ENCODE results near the gene TKT. TPM values are rescaled to one million over a fixed set of nuclear protein-coding genes. Genes with fewer than 3 reads are reported as not detected.
"Not testable (repeated sequence)": the region's sequence is repeated elsewhere in the genome, so short reads cannot be mapped to it uniquely, and the experiment has no call there.

Gene TKT
- total and polyA plus RNA-seq, 2 experiments from 2014 or later: 584 to 1,411 TPM

- peak; percentile 52 for ATAC-seq
- H3K36me3 Mint-ChIP-seq (ENCODE audit: low read depth): peaks cover 52% of the 10 kb centered on the region
- TF ChIP-seq NANOG (IDR thresholded peaks at IDR 0.05; ENCODE audit: borderline replicate concordance) (no peak), CTCF (conservative IDR thresholded peaks at IDR 0.05; ENCODE audit: low read depth in 2 of 2) (no peak), POLR2AphosphoS5 (IDR thresholded peaks at IDR 0.05; ENCODE audit: low read depth) (peak; percentile 33; the same call in 1 of the 2 replicates), CREB1 (CRISPR knock-in tag; IDR thresholded peaks at IDR 0.05; ENCODE audit: low read depth) (peak; percentile 72)
- H3K4me1 Mint-ChIP-seq: peaks cover 64% of the 10 kb centered on the region
- peak; percentile 76 for DNase-seq (ENCODE audit: low spot score)
- H3K27ac Mint-ChIP-seq: peak overlapping the region; percentile 96
- peaks cover 31% of the 10 kb centered on the region for H3F3A ChIP-seq (replicated peaks; ENCODE audit: low read depth)
- peaks cover 66% of the 10 kb centered on the region for H3K79me2 ChIP-seq (replicated peaks; ENCODE audit: insufficient read depth)
- H3K4me2 ChIP-seq: peak overlapping the region; percentile 100
- H3K9me3 Mint-ChIP-seq: no peaks in the 10 kb centered on the region
- peaks cover 62% of the 10 kb centered on the region for H3K4me1 ChIP-seq (ENCODE audit: insufficient read depth)
- peak overlapping the region; percentile 86 for H3K27ac ChIP-seq (ENCODE audit: low read depth)
- peak overlapping the region; percentile 96 for H3K4me3 Mint-ChIP-seq
- no peaks in the 10 kb centered on the region for H3K27me3 ChIP-seq (ENCODE audit: insufficient read depth)
- H3K27me3 Mint-ChIP-seq (ENCODE audit: insufficient read depth, low read depth, poor library complexity): peaks cover 47% of the 10 kb centered on the region
- H2AFZ ChIP-seq: no peak overlapping the region
- peaks cover 20% of the 10 kb centered on the region for H3K36me3 ChIP-seq (ENCODE audit: insufficient read depth)
- H4K20me1 ChIP-seq (replicated peaks; ENCODE audit: insufficient read depth): peaks cover 39% of the 10 kb centered on the region
- H3K4me3 ChIP-seq: peak overlapping the region; percentile 100
- H3K9me2 ChIP-seq (ENCODE audit: insufficient read depth): peaks cover 11% of the 10 kb centered on the region; the same call in 1 of the 2 replicates
These were observed 1.1 kb downstream of the TKT start for GRCh38 chr3:53254509-53255422.

GRCh38 chr3:53253707-53254508 is 1.9 kb downstream of the TKT start:
- Histone ChIP-seq H3K36me3 (ENCODE audit: insufficient read depth) (peaks cover 20% of the 10 kb centered on the region), H2AFZ (no peak overlapping the region), H3F3A (replicated peaks; ENCODE audit: low read depth) (peaks cover 31% of the 10 kb centered on the region), H3K27ac (ENCODE audit: low read depth) (peak overlapping the region; percentile 86), H3K4me3 (peak overlapping the region; percentile 100), H3K4me1 (ENCODE audit: insufficient read depth) (peaks cover 61% of the 10 kb centered on the region), H3K27me3 (ENCODE audit: insufficient read depth) (no peaks in the 10 kb centered on the region), H3K4me2 (peak overlapping the region; percentile 100), H4K20me1 (replicated peaks; ENCODE audit: insufficient read depth) (peaks cover 48% of the 10 kb centered on the region), H3K79me2 (replicated peaks; ENCODE audit: insufficient read depth) (peaks cover 75% of the 10 kb centered on the region), H3K9me2 (ENCODE audit: insufficient read depth) (peaks cover 8% of the 10 kb centered on the region; the same call in 1 of the 2 replicates)
- Mint-ChIP-seq H3K4me1 (peaks cover 62% of the 10 kb centered on the region), H3K27ac (peak overlapping the region; percentile 96), H3K4me3 (peak overlapping the region; percentile 96), H3K36me3 (ENCODE audit: low read depth) (peaks cover 56% of the 10 kb centered on the region), H3K27me3 (ENCODE audit: insufficient read depth, low read depth, poor library complexity) (peaks cover 43% of the 10 kb centered on the region), H3K9me3 (no peaks in the 10 kb centered on the region)
- ATAC-seq (no peak), DNase-seq (ENCODE audit: low spot score) (no peak)
- TF ChIP-seq ETS1 (IDR thresholded peaks at IDR 0.05): no peak
- no peak for TF ChIP-seq CREB1 (CRISPR knock-in tag; IDR thresholded peaks at IDR 0.05; ENCODE audit: low read depth)
- TF ChIP-seq POLR2AphosphoS5 (IDR thresholded peaks at IDR 0.05; ENCODE audit: low read depth): peak; percentile 22

- Histone ChIP-seq H3K4me3 (peak overlapping the region; percentile 100), H3K27ac (ENCODE audit: low read depth) (peak overlapping the region; percentile 86), H3K36me3 (ENCODE audit: insufficient read depth) (peaks cover 20% of the 10 kb centered on the region), H3F3A (replicated peaks; ENCODE audit: low read depth) (peaks cover 27% of the 10 kb centered on the region), H3K4me1 (ENCODE audit: insufficient read depth) (peaks cover 61% of the 10 kb centered on the region), H4K20me1 (replicated peaks; ENCODE audit: insufficient read depth) (peaks cover 57% of the 10 kb centered on the region), H3K4me2 (peak overlapping the region; percentile 100), H3K79me2 (replicated peaks; ENCODE audit: insufficient read depth) (peaks cover 84% of the 10 kb centered on the region)
- not testable (repeated sequence) for H3K9me2 ChIP-seq (ENCODE audit: insufficient read depth); H3K9me3 Mint-ChIP-seq; DNase-seq (ENCODE audit: low spot score); H3K27me3 ChIP-seq (ENCODE audit: insufficient read depth); H2AFZ ChIP-seq; ATAC-seq
- H3K4me3 Mint-ChIP-seq: peak overlapping the region; percentile 96
- peaks cover 61% of the 10 kb centered on the region for H3K4me1 Mint-ChIP-seq
- H3K27ac Mint-ChIP-seq: peak overlapping the region; percentile 96
- peaks cover 37% of the 10 kb centered on the region for H3K27me3 Mint-ChIP-seq (ENCODE audit: insufficient read depth, low read depth, poor library complexity)
- peaks cover 64% of the 10 kb centered on the region for H3K36me3 Mint-ChIP-seq (ENCODE audit: low read depth)
These were observed 2.9 kb downstream of the TKT start for GRCh38 chr3:53252947-53253322.
